Loucy (cell line): Measurements from ENCODE around the gene CAMK2N2.

Experiments used
- H2AFZ ChIP-seq: fragments of 200-600 bp; sonication (generic); 2 replicates; pipeline ENCODE4 v1.6.0; 2016; ENCODE audit warnings: antibody characterized with exemption, mild to moderate bottlenecking, low read length, moderate library complexity
- H3F3A ChIP-seq: fragments of 200-600 bp; 2 replicates; pipeline ENCODE4 v1.6.0; 2016; ENCODE audit warnings: antibody characterized with exemption, low read depth, mild to moderate bottlenecking
- H3K27me3 ChIP-seq: fragments of 200-600 bp; sonication (generic); 2 replicates; pipeline ENCODE4 v1.6.1; 2014; ENCODE audit warnings: low read length, mild to moderate bottlenecking; ENCODE audit not compliant: insufficient read depth, poor library complexity, severe bottlenecking
- H3K36me3 ChIP-seq: fragments of 200-600 bp; sonication (generic); 2 replicates; pipeline ENCODE4 v1.6.1; 2016; ENCODE audit warnings: low read length; ENCODE audit not compliant: insufficient read depth
- H3K4me1 ChIP-seq: fragments of 200-600 bp; sonication (generic); 2 replicates; pipeline ENCODE4 v1.5.1; 2014; ENCODE audit warnings: low read length, mild to moderate bottlenecking; ENCODE audit not compliant: insufficient read depth, poor library complexity, severe bottlenecking
- H3K4me2 ChIP-seq: fragments of 200-600 bp; sonication (generic); 2 replicates; pipeline ENCODE4 v1.6.0; 2014; ENCODE audit warnings: antibody characterized with exemption, low read length, low read depth, mild to moderate bottlenecking; ENCODE audit not compliant: poor library complexity, severe bottlenecking
- H3K4me3 ChIP-seq: fragments of 200-600 bp; sonication (generic); 2 replicates; pipeline ENCODE4 v1.5.1; 2014; ENCODE audit warnings: low read length, mild to moderate bottlenecking, mixed read lengths; ENCODE audit not compliant: poor library complexity, severe bottlenecking
- H3K79me2 ChIP-seq: fragments of 200-600 bp; sonication (generic); 2 replicates; pipeline ENCODE4 v1.6.1; 2014; ENCODE audit warnings: low read length; ENCODE audit not compliant: insufficient read depth
- H3K9ac ChIP-seq: fragments of 200-600 bp; sonication (generic); 2 replicates; pipeline ENCODE4 v1.6.0; 2014; ENCODE audit warnings: mild to moderate bottlenecking, low read depth, low read length, moderate library complexity; ENCODE audit not compliant: poor library complexity, severe bottlenecking
- H3K9me2 ChIP-seq: fragments of 200-600 bp; sonication (generic); replicated peaks from 2 replicates; pipeline ENCODE4 v1.6.1; 2016; ENCODE audit warnings: low read depth, low read length, mixed read lengths
- H3K9me3 ChIP-seq: fragments of 200-600 bp; sonication (generic); 2 replicates; pipeline ENCODE4 v1.6.1; 2014; ENCODE audit warnings: mild to moderate bottlenecking, antibody characterized with exemption, low read length, low read depth; ENCODE audit not compliant: insufficient read depth
- H4K20me1 ChIP-seq: fragments of 200-600 bp; sonication (generic); 2 replicates; pipeline ENCODE4 v1.6.0; 2014; ENCODE audit warnings: antibody characterized with exemption, low read length, mild to moderate bottlenecking; ENCODE audit not compliant: insufficient read depth, poor library complexity, severe bottlenecking
- CTCF ChIP-seq: fragments of 200-600 bp; sonication (generic); conservative IDR thresholded peaks from 2 replicates; pipeline ENCODE4 v1.5.1; 2014; ENCODE audit warnings: mild to moderate bottlenecking, antibody characterized with exemption, low read length
- EZH2phosphoT487 ChIP-seq: fragments of 200-600 bp; IDR thresholded peaks from 2 replicates; pipeline ENCODE4 v1.6.1; 2018; ENCODE audit warnings: antibody characterized with exemption, mild to moderate bottlenecking, moderate library complexity, borderline replicate concordance

The CAMK2N2 gene

GRCh38 chr3:184230081-184230602 lies 31.2 kb downstream of the CAMK2N2 start:
- TF ChIP-seq CTCF (no peak), EZH2phosphoT487 (no peak)
- H3K79me2 ChIP-seq, result no peaks in the 10 kb centered on the region
- H3F3A ChIP-seq, result no peaks in the 10 kb centered on the region
- H3K9ac ChIP-seq, result peak overlapping the region; percentile 11
- peak overlapping the region; percentile 91; the same call in 1 of the 2 replicates for H2AFZ ChIP-seq
- H4K20me1 ChIP-seq, result no peaks in the 10 kb centered on the region
- no peaks in the 10 kb centered on the region for H3K9me2 ChIP-seq
- H3K4me3 ChIP-seq, result peak overlapping the region; percentile 72
- no peaks in the 10 kb centered on the region for H3K4me1 ChIP-seq
- H3K27me3 ChIP-seq, result no peaks in the 10 kb centered on the region
- no peaks in the 10 kb centered on the region for H3K9me3 ChIP-seq
- no peaks in the 10 kb centered on the region for H3K36me3 ChIP-seq
- peak overlapping the region; percentile 81 for H3K4me2 ChIP-seq

- no peaks in the 10 kb centered on the region for H3K79me2 ChIP-seq
- H3K9me3 ChIP-seq, result no peaks in the 10 kb centered on the region
- H3K9me2 ChIP-seq, result no peaks in the 10 kb centered on the region
- H3K9ac ChIP-seq, result peak within 1 kb of the TSS; percentile 11
- H3K4me2 ChIP-seq, result peak within 1 kb of the TSS; percentile 81
- H3K27me3 ChIP-seq, result no peaks in the 10 kb centered on the region
- H3F3A ChIP-seq, result no peaks in the 10 kb centered on the region
- no peaks in the 10 kb centered on the region for H3K36me3 ChIP-seq
- H4K20me1 ChIP-seq, result no peaks in the 10 kb centered on the region
- H3K4me1 ChIP-seq, result no peaks in the 10 kb centered on the region
- peak within 1 kb of the TSS; percentile 72 for H3K4me3 ChIP-seq
- H2AFZ ChIP-seq, result peak within 1 kb of the TSS; percentile 91
- TF ChIP-seq CTCF (0 out of 2 replicates have a peak, but pooled peaks have one; percentile 29), EZH2phosphoT487 (no peak)
Measured at GRCh38 chr3:184229394-184230080, 31.8 kb downstream of the CAMK2N2 start, which contains the start of gene VWA5B2. TSS of gene VWA5B2 (plus strand) at chr3:184229585. CDS start at chr3:184230529, 944 bp downstream.

GRCh38 chr3:184228376-184229137 lies 32.8 kb downstream of the CAMK2N2 start:
- Histone ChIP-seq H4K20me1 (no peaks in the 10 kb centered on the region), H3K9me3 (no peaks in the 10 kb centered on the region), H3K79me2 (no peaks in the 10 kb centered on the region), H3F3A (no peaks in the 10 kb centered on the region), H2AFZ (peak overlapping the region; percentile 91), H3K9ac (no peak overlapping the region), H3K4me2 (peak overlapping the region; percentile 81), H3K4me1 (no peaks in the 10 kb centered on the region), H3K4me3 (peak overlapping the region; percentile 72), H3K36me3 (no peaks in the 10 kb centered on the region), H3K9me2 (no peaks in the 10 kb centered on the region), H3K27me3 (no peaks in the 10 kb centered on the region)
- TF ChIP-seq EZH2phosphoT487 (no peak), CTCF (peak; percentile 36)
